Myocyte (in vitro differentiated cells): Measurements from ENCODE around the gene NPFFR2. TPM values are rescaled to one million over a fixed set of nuclear protein-coding genes. Genes with fewer than 3 reads are reported as not detected.
"Not testable (repeated sequence)": the region's sequence is repeated elsewhere in the genome, so short reads cannot be mapped to it uniquely, and the experiment has no call there.

Experiments
- DNase-seq: peaks from one replicate; pipeline ENCODE4 v3.0.0-alpha.2; 2012; ENCODE audit warnings: low read depth
- polyA plus RNA-seq: library from polyadenylated mRNA; unstranded; fragments of >200 nt; gene quantifications from one replicate; pipeline ENCODE4 v1.2.1, GENCODE V29; 2012; ENCODE audit warnings: missing spikeins
- total RNA-seq: library from RNA; depleted of rRNA; stranded (reverse); fragments of >200 nt; gene quantifications from 2 replicates; pipeline ENCODE4 v1.2.3, GENCODE V29; 2014

Gene NPFFR2
- not detected in 2 replicates for total RNA-seq
- not detected for polyA plus RNA-seq

- DNase-seq: peak; percentile 3
Observed at GRCh38 chr4:72031868-72032608, at the start of gene NPFFR2. NPFFR2 (plus strand) TSS chr4:72032000; CDS start chr4:72128592, 96,592 bp downstream.

- peak; percentile 12 for DNase-seq
Observed at GRCh38 chr4:71992571-71993312, 39.1 kb upstream of the NPFFR2 start.

GRCh38 chr4:71994559-71994958 lies 37.2 kb upstream of the NPFFR2 start:
- DNase-seq: no peak

GRCh38 chr4:71995297-71995696 lies 36.5 kb upstream of the NPFFR2 start:
- DNase-seq: no peak

- no peak for DNase-seq
Observed at GRCh38 chr4:72006586-72006985, 25.2 kb upstream of the NPFFR2 start.

GRCh38 chr4:72011906-72012305 lies 19.9 kb upstream of the NPFFR2 start:
- DNase-seq: no peak

- no peak for DNase-seq
Observed at GRCh38 chr4:72016011-72016410, 15.8 kb upstream of the NPFFR2 start.

GRCh38 chr4:72019688-72020087 lies 12.1 kb upstream of the NPFFR2 start:
- DNase-seq: no peak

- DNase-seq: no peak
Observed at GRCh38 chr4:72022553-72022952, 9.2 kb upstream of the NPFFR2 start.

- no peak for DNase-seq
Observed at GRCh38 chr4:72055566-72055965, 23.8 kb downstream of the NPFFR2 start.

- DNase-seq: no peak
Observed at GRCh38 chr4:72063726-72064125, 31.9 kb downstream of the NPFFR2 start.

GRCh38 chr4:72067051-72067450 lies 35.3 kb downstream of the NPFFR2 start:
- DNase-seq: no peak

- DNase-seq: no peak
Observed at GRCh38 chr4:72073816-72074215, 42.0 kb downstream of the NPFFR2 start.

- no peak for DNase-seq
Observed at GRCh38 chr4:72076562-72076961, 44.8 kb downstream of the NPFFR2 start.

- DNase-seq: no peak
Observed at GRCh38 chr4:72077346-72077745, 45.5 kb downstream of the NPFFR2 start.

- DNase-seq: no peak
Observed at GRCh38 chr4:72084587-72085011, 52.8 kb downstream of the NPFFR2 start.

- DNase-seq: not testable (repeated sequence)
Observed at GRCh38 chr4:72090606-72091005, 58.8 kb downstream of the NPFFR2 start.

GRCh38 chr4:72094059-72094797 lies 62.4 kb downstream of the NPFFR2 start:
- DNase-seq: no peak

GRCh38 chr4:72107456-72107855 lies 75.7 kb downstream of the NPFFR2 start:
- no peak for DNase-seq

- DNase-seq: no peak
Observed at GRCh38 chr4:72109364-72109763, 77.6 kb downstream of the NPFFR2 start.

GRCh38 chr4:72109959-72110497 lies 78.2 kb downstream of the NPFFR2 start:
- DNase-seq: no peak

GRCh38 chr4:72110886-72111285 lies 79.1 kb downstream of the NPFFR2 start:
- DNase-seq: no peak
